HepG2 (cell line): Measurements from ENCODE around the gene MCF2L. TPM values are rescaled to one million over a fixed set of nuclear protein-coding genes. Genes with fewer than 3 reads are reported as not detected.

Experiments
- ATAC-seq: fragments of 200-7000 bp; cut with Tn5 transposase; 3 replicates; pipeline ENCODE4 v1.9.1; 2020; ENCODE audit warnings: mild to moderate bottlenecking, moderate library complexity
- BruUV-seq: library from RNA; stranded (reverse); fragments of 400-500 nt; replicated peaks from 2 replicates; lab custom pipeline; 2021; lab: Mats Ljungman, UMichigan
- CTCF ChIA-PET: fragments of 300-600 bp; formaldehyde crosslinking; extraction: SDS; loops from one replicate; lab custom pipeline; 2021; ENCODE audit warnings: low total read pairs, inconsistent platforms, low intra/inter-chr PET ratio; lab: Yijun Ruan, JAX
- POLR2A ChIA-PET: fragments of 350-600 bp; sonication (Branson Sonifier 250); formaldehyde crosslinking; loops from one replicate; lab custom pipeline; 2020; ENCODE audit warnings: antibody characterized with exemption, inconsistent platforms; lab: Yijun Ruan, JAX
- DNase-seq: peaks from one replicate; pipeline ENCODE4 v3.0.0-alpha.2; 2015; ENCODE audit warnings: low spot score
- FAIRE-seq: peaks from 3 replicates; lab custom pipeline; 2011; peaks lifted over from hg19 to GRCh38; lab: Jason Lieb, UNC
- H2AFZ ChIP-seq: one replicate; pipeline ENCODE4 v1.6.1; 2011; ENCODE audit warnings: low read length, inconsistent platforms
- H3K27ac ChIP-seq: fragments of 300-600 bp; 3 replicates; pipeline ENCODE4 v1.8.0; 2011; ENCODE audit warnings: mixed run types, mild to moderate bottlenecking, mixed read lengths, low read length, inconsistent platforms; ENCODE audit not compliant: insufficient read depth; ENCODE audit errors: extremely low read length
- H3K27me3 ChIP-seq, 2 experiments: fragments of 200-600 bp in 1 of 2; 2 replicates in 1 of 2; 3 replicates in 1 of 2; pipeline versions ENCODE4 v1.6.0 to v1.8.0; 2011; ENCODE audit warnings: low read length in 2 of 2, mild to moderate bottlenecking in 2 of 2, moderate library complexity in 2 of 2, inconsistent platforms in 1 of 2; ENCODE audit not compliant: insufficient read depth in 2 of 2, control insufficient read depth in 1 of 2
- H3K36me3 ChIP-seq, 2 experiments: fragments of 200-600 bp in 1 of 2; replicated peaks in 1 of 2; 2 replicates in 1 of 2; 3 replicates in 1 of 2; pipeline versions ENCODE4 v1.5.1 to v1.8.0; 2011; ENCODE audit warnings: low read length in 2 of 2, inconsistent platforms in 1 of 2; ENCODE audit not compliant: insufficient read depth in 2 of 2, control insufficient read depth in 1 of 2
- H3K4me1 ChIP-seq: 2 replicates; pipeline ENCODE4 v1.5.1; 2012; ENCODE audit warnings: low read length, inconsistent platforms; ENCODE audit not compliant: insufficient read depth
- H3K4me2 ChIP-seq: 2 replicates; pipeline ENCODE4 v1.6.0; 2011; ENCODE audit warnings: low read depth, low read length, inconsistent platforms
- H3K4me3 ChIP-seq, 3 experiments: fragments of 200-600 bp in 1 of 3; sonication (generic), shearing (Covaris generic) in 1 of 3; replicated peaks in 1 of 3; 2 replicates each; pipeline ENCODE4 v1.5.1; 2011 to 2016; ENCODE audit warnings: low read length in 3 of 3, inconsistent platforms in 2 of 3, low read depth in 2 of 3, mild to moderate bottlenecking in 2 of 3, control low read depth in 1 of 3, mixed read lengths in 1 of 3; ENCODE audit not compliant: insufficient read depth in 1 of 3
- H3K79me2 ChIP-seq: one replicate; pipeline ENCODE4 v1.6.1; 2011; ENCODE audit warnings: low read length, inconsistent platforms; ENCODE audit not compliant: insufficient read depth
- H3K9ac ChIP-seq: 2 replicates; pipeline ENCODE4 v1.6.0; 2011; ENCODE audit warnings: mild to moderate bottlenecking, low read depth, low read length, inconsistent platforms; ENCODE audit not compliant: insufficient read depth
- H3K9me3 ChIP-seq: 2 replicates; pipeline ENCODE4 v1.5.1; 2012; ENCODE audit warnings: mild to moderate bottlenecking, low read length
- H4K20me1 ChIP-seq: 2 replicates; pipeline ENCODE4 v1.6.0; 2011; ENCODE audit warnings: inconsistent platforms, mild to moderate bottlenecking, low read length, moderate library complexity; ENCODE audit not compliant: insufficient read depth
- BRD4 ChIP-seq: sonication (generic); formaldehyde crosslinking; IDR thresholded peaks from 2 replicates; pipeline ENCODE4 v1.4.0; 2020; ENCODE audit warnings: missing genetic modification reagents
- CEBPZ ChIP-seq: IDR thresholded peaks from 2 replicates; pipeline ENCODE4 v1.6.1; 2012; ENCODE audit warnings: low read length, improper control_type of control experiment
- IRF2 ChIP-seq: IDR thresholded peaks from 2 replicates; pipeline ENCODE4 v1.6.1; 2018; ENCODE audit warnings: missing genetic modification reagents, missing compliant biosample characterization
- MED8 ChIP-seq: sonication (generic); formaldehyde crosslinking; IDR thresholded peaks from 2 replicates; pipeline ENCODE4 v1.8.1; 2023; ENCODE audit warnings: mild to moderate bottlenecking, missing genetic modification reagents; ENCODE audit not compliant: insufficient replicate concordance
- PRPF4 ChIP-seq: fragments of 200-400 bp; formaldehyde crosslinking; IDR thresholded peaks from 2 replicates; pipeline ENCODE4 v1.6.1; 2016; ENCODE audit warnings: low read length, low read depth; ENCODE audit not compliant: poor library complexity, severe bottlenecking
- THYN1 ChIP-seq: sonication (generic); formaldehyde crosslinking; IDR thresholded peaks from 2 replicates; pipeline ENCODE4 v1.8.1; 2023; ENCODE audit warnings: low read depth, mild to moderate bottlenecking, moderate library complexity, missing genetic modification reagents, borderline replicate concordance
- ZBTB21 ChIP-seq: sonication (generic); formaldehyde crosslinking; IDR thresholded peaks from 2 replicates; pipeline ENCODE4 v1.4.0; 2020; ENCODE audit warnings: missing genetic modification reagents
- ZC3H13 ChIP-seq: sonication (generic); formaldehyde crosslinking; IDR thresholded peaks from 2 replicates; pipeline ENCODE4 v1.8.1; 2023; ENCODE audit warnings: mild to moderate bottlenecking, missing genetic modification reagents, moderate library complexity
- ZMYM4 ChIP-seq: sonication (generic); formaldehyde crosslinking; IDR thresholded peaks from 2 replicates; pipeline ENCODE4 v1.8.1; 2023; ENCODE audit warnings: mild to moderate bottlenecking, missing genetic modification reagents
- ZNF878 ChIP-seq: sonication (generic); formaldehyde crosslinking; IDR thresholded peaks from 2 replicates; pipeline ENCODE4 v1.8.1; 2023; ENCODE audit warnings: mild to moderate bottlenecking, missing genetic modification reagents, moderate library complexity
- WGBS: methylation state at CpG from one replicate; pipeline ENCODE4 v1.1.6; 2017; ENCODE audit warnings: low lambda C conversion rate; 5-methylcytosine and 5-hydroxymethylcytosine counted together
- in situ Hi-C: cut with HindIII; loops from 2 replicates; pipeline ENCODE4 v1.10.0; 2017; ENCODE audit warnings: low pct_unique_long_range_greater_than_20kb; ENCODE audit not compliant: extremely low pct_ligation_motif_present
- intact Hi-C: fragments of 100-400 bp; cut with micrococcal nuclease; formaldehyde crosslinking; loops from one replicate; pipeline ENCODE4 v1.10.0; 2022; ENCODE audit not compliant: unreplicated experiment
- polyA plus RNA-seq, 8 experiments: library from polyadenylated mRNA; depleted of rRNA in 3 of 8; stranded (reverse) in 7 of 8; unstranded in 1 of 8; fragments of >200 nt; fragmentation: Illumina TruSeq in 4 of 8; extraction: Trizol in 4 of 8; gene quantifications; 2 replicates each; pipeline versions ENCODE4 v1.2.1 to v1.2.3, GENCODE V29; 2011 to 2016; ENCODE audit warnings: low read depth in 4 of 8, missing spikeins in 1 of 8, mixed read lengths in 1 of 8; ENCODE audit not compliant: insufficient read depth in 1 of 8
- total RNA-seq, 5 experiments: library from RNA; depleted of rRNA; stranded (reverse); fragments of >200 nt; fragmentation: Illumina TruSeq; extraction: Trizol; gene quantifications; 2 replicates each; pipeline ENCODE4 v1.2.3, GENCODE V29; 2016; ENCODE audit warnings: low read depth in 1 of 5
- TF ChIP-seq, protein P1 (sequence below): sonication (generic); formaldehyde crosslinking; IDR thresholded peaks from 2 replicates; pipeline ENCODE4 v1.5.0; 2020; ENCODE audit warnings: missing genetic modification reagents

Gene MCF2L
- total and polyA plus RNA-seq, 2 of the 13 experiments (the other 11 are each of a cell fraction or from before 2014, with no cell fraction given), result 19.4 to 28.4 TPM

DNA sequence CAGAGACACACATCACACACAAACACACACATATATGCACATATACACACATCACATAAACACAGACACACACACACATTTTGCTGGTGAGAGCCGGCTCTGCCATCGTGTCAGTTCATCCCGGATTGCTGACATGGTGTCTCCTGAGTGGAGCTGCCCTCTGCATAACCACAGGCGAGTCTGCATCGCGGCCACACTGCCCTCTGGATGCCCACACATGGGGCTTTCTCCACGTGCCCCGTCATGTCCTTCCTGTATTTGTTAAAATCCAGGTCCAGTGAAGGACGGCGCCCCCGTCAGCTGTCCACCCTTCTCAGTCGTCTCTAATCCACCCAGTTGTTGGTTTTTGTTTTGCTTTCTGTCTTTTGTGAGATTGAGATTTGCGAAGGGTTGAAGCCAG lies 84.0 kb downstream of the MCF2L start:
- no peaks in the 10 kb centered on the region for H3K4me1 ChIP-seq
- no peak overlapping the region for H3K4me3 ChIP-seq
- no peak overlapping the region for H3K4me2 ChIP-seq
- TF ChIP-seq ZNF878 (CRISPR knock-in tag), result no peak
- no peak for TF ChIP-seq CEBPZ
- no peak for TF ChIP-seq ZBTB21 (CRISPR knock-in tag)
- TF ChIP-seq BRD4 (CRISPR knock-in tag), result no peak
- TF ChIP-seq, protein P1, sequence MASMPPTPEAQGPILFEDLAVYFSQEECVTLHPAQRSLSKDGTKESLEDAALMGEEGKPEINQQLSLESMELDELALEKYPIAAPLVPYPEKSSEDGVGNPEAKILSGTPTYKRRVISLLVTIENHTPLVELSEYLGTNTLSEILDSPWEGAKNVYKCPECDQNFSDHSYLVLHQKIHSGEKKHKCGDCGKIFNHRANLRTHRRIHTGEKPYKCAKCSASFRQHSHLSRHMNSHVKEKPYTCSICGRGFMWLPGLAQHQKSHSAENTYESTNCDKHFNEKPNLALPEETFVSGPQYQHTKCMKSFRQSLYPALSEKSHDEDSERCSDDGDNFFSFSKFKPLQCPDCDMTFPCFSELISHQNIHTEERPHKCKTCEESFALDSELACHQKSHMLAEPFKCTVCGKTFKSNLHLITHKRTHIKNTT (CRISPR knock-in tag), result no peak
- no peak for TF ChIP-seq IRF2 (CRISPR knock-in tag)
- TF ChIP-seq ZMYM4, result no peak
- TF ChIP-seq MED8 (CRISPR knock-in tag), result no peak
- TF ChIP-seq PRPF4, result no peak
- no peak for TF ChIP-seq THYN1 (CRISPR knock-in tag)
- no peak for TF ChIP-seq ZC3H13 (CRISPR knock-in tag)
- no peaks in the 10 kb centered on the region for H3K9me3 ChIP-seq
- in situ Hi-C loops (no loop called here), intact Hi-C loops (no loop called here)
- 97% methylated on average over 12 of the region's 13 CpGs for WGBS
- ChIA-PET CTCF (no interaction called here), POLR2A (no interaction called here)
- ATAC-seq (no peak), FAIRE-seq (no peak), DNase-seq (no peak)
- no TSS peak for BruUV-seq
- peaks cover 2 to 13% of the 10 kb centered on the region in 2 experiments; a peak in 4 of 5 replicates for H3K36me3 ChIP-seq
- H4K20me1 ChIP-seq, result no peaks in the 10 kb centered on the region
- H3K79me2 ChIP-seq, result no peaks in the 10 kb centered on the region
- no peak overlapping the region for H3K27ac ChIP-seq
- H3K27me3 ChIP-seq, result no peaks in the 10 kb centered on the region
- H3K9ac ChIP-seq, result no peak overlapping the region
- no peak overlapping the region for H2AFZ ChIP-seq
